Measurements from ENCODE around the gene TBC1D21.

TBC1D21 gene

DNA sequence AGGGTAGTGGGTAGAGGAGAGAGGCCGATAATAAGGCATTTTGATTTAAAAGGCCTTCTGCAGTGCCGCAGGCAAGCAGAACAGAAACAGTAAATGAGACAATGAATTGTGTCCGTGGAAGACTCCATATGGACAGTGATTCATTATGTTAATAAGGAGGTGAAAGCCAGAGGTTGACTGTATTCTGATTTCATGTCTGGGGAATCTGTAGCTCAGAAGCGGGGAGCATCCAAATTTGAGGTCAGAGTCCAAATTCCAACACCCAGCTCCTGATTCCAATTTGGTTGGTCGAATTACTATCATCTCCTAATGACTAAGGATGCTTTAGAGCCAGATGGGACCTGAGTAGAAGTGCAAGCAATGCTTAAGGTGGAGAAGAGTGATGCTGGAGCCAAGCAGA is 1.0 kb upstream of the TBC1D21 start:
- TF ChIP-seq, protein P1, sequence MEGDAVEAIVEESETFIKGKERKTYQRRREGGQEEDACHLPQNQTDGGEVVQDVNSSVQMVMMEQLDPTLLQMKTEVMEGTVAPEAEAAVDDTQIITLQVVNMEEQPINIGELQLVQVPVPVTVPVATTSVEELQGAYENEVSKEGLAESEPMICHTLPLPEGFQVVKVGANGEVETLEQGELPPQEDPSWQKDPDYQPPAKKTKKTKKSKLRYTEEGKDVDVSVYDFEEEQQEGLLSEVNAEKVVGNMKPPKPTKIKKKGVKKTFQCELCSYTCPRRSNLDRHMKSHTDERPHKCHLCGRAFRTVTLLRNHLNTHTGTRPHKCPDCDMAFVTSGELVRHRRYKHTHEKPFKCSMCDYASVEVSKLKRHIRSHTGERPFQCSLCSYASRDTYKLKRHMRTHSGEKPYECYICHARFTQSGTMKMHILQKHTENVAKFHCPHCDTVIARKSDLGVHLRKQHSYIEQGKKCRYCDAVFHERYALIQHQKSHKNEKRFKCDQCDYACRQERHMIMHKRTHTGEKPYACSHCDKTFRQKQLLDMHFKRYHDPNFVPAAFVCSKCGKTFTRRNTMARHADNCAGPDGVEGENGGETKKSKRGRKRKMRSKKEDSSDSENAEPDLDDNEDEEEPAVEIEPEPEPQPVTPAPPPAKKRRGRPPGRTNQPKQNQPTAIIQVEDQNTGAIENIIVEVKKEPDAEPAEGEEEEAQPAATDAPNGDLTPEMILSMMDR (IDR thresholded peaks at IDR 0.05; ENCODE audit: extremely low read depth, insufficient read depth, missing control alignments): no peak
- no peak for DNase-seq (ENCODE audit: low spot score)
- in situ Hi-C loops (cut with MboI; ENCODE audit: low pct_unique_long_range_greater_than_20kb, low sequenced_read_pairs, unreplicated experiment): no loop called here

DNA sequence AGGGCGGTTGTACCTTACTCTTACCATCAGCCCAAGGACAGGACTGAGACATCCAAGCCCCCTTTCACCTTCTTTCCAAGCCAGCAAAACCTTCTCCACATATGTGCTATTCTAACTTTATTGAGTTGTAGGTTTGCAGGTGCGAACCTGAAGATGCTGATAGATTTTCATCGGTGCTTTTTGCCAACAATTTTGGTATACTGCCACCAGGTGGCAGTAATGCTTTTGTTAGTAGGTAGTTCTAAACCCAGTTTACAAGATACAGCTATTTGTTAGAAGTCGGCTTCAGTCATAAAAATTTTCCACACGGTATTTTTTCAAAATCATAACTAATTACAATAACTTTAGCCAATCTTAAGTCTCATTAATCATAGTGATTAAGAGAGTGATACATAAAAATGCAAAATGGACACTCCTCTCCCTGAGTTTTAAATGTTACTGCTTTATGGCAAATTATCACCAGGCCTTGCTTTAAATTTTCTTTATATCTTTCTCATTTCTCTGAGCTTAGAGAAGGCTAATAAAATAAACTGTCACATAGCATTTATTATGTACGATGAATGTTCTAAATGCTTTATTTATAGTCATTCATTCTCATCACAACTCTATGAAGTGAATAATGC is 636 bp downstream of the TBC1D21 start:
- in situ Hi-C loops (cut with MboI; ENCODE audit: low pct_unique_long_range_greater_than_20kb, low sequenced_read_pairs, unreplicated experiment): no loop called here
- DNase-seq (ENCODE audit: low spot score): peak; percentile 60
- TF ChIP-seq, protein P1 (IDR thresholded peaks at IDR 0.05; ENCODE audit: extremely low read depth, insufficient read depth, missing control alignments): peak; percentile 65

DNA sequence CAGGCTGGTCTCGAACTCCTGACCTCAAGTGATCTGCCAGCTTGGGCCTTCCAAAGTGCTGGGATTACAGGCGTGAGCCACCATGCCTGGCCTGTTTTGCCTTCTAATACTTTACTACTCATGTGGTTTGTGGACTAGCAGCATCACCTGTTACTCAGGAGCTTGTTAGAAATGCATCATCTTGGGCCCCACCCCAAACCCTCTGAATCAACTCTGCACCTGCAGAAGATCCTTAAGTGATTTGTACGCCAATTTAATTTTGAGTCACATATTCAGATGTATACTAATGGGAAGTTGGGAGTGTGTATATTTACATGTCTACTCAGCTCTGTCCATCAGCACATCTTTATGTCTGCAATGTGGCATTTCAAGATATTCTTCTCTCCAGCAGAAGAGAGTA is 6.1 kb downstream of the TBC1D21 start:
- TF ChIP-seq, protein P1 (IDR thresholded peaks at IDR 0.05; ENCODE audit: extremely low read depth, insufficient read depth, missing control alignments): no peak
- DNase-seq (ENCODE audit: low spot score): no peak
- in situ Hi-C loops (cut with MboI; ENCODE audit: low pct_unique_long_range_greater_than_20kb, low sequenced_read_pairs, unreplicated experiment): no loop called here

DNA sequence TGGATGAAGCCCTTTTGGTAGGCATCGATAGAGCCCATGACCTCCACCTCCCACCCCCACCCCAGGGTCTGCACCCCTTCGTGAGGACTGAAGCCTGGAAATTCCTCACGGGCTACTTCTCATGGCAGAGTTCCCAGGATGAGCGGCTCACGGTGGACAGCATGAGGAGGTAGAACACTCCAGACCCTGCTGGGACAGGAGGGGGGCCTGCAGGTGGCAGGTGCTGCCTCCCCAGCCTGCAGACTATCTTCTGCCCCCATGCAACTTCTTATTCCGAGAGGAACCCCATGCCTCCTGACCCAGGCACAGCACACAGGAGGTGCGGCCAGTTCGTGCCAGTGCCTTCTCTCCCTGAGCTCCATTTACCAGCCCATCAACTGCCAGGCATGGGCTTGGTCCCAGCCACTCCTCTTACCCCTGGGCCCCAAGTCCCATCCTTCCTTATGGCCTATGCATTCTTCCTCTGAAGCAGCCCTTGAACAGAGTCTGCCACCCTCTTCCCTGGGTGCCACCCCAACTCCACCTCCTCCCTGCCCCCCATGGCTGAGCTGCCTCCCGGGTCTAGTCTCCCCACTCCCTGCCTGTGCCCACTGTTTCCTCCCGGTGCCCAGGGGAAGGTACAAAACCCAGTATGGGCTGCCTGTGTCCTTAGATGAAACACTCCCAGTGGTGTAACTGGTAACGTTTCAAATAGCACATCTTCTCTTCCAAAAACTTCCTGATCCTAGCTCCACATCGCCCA is 8.4 kb downstream of the TBC1D21 start:
- in situ Hi-C loops (cut with MboI; ENCODE audit: low pct_unique_long_range_greater_than_20kb, low sequenced_read_pairs, unreplicated experiment): no loop called here
- DNase-seq (ENCODE audit: low spot score): no peak

DNA sequence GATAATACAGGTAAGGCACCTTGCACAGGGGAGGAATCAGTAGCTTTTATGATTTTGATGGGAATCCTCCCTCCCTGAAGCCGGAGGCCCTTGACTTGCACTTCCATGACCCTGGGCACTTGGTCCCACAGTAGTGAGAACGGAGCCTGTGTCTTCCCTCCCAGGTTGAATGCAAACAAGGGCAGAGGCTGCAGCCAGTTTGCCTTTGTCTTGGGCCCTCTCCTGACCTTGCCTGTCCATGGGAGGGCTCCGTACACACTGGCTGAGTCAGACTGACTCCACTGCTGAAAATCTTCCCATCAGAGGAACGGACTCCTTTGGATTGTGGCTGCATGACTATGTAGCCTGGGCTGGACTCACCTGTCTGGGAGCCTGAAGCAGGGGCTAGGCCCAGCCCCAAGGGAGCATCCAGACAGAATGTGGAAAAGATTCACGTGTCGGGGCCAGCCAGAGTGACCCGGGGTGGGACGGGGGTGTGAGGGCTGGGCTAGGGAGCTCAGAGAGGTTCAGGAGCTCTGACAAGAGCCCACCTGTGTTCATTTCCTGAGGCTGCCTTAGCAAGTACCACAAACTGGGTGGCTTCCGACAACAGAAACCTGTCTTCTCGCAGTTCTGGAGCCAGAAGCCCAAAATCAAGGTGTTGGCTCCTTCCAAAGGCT is 9.5 kb downstream of the TBC1D21 start:
- TF ChIP-seq, protein P1 (IDR thresholded peaks at IDR 0.05; ENCODE audit: extremely low read depth, insufficient read depth, missing control alignments): no peak
- in situ Hi-C loops (cut with MboI; ENCODE audit: low pct_unique_long_range_greater_than_20kb, low sequenced_read_pairs, unreplicated experiment): no loop called here
- no peak for DNase-seq (ENCODE audit: low spot score)

More for the DNA sequence above, 8.4 kb downstream of the TBC1D21 start:
- TF ChIP-seq, protein P1 (IDR thresholded peaks at IDR 0.05; ENCODE audit: extremely low read depth, insufficient read depth, missing control alignments): no peak

DNA sequence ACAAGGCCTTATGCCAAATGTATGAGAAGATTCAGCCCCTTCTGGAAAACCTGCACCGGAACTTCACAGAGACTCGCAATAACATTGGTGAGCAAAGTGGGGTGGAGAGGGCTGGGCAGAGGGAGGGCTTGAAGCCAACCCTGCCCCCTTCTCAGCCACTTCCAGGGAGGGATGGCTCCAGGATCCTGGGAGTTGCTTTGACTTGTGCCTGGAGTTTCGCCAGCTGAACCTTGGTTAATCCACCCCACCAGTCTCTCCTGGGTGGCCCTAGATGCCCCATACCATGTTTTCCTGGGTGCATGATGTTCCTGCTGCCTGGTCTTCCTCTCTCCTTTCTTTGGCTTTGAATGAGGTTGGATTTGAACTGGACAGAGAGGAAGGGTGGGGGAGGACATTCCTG is 10.8 kb downstream of the TBC1D21 start:
- TF ChIP-seq, protein P1 (IDR thresholded peaks at IDR 0.05; ENCODE audit: extremely low read depth, insufficient read depth, missing control alignments): no peak
- in situ Hi-C loops (cut with MboI; ENCODE audit: low pct_unique_long_range_greater_than_20kb, low sequenced_read_pairs, unreplicated experiment): no loop called here
- no peak for DNase-seq (ENCODE audit: low spot score)
